GM10847 (cell line): ENCODE measurements around the gene DDAH1.

Source experiments
- POLR2A ChIP-seq: IDR thresholded peaks from 2 replicates; pipeline ENCODE4 v1.6.1; 2011; ENCODE audit not compliant: insufficient read length; ENCODE audit errors: extremely low read depth

Gene DDAH1

DNA sequence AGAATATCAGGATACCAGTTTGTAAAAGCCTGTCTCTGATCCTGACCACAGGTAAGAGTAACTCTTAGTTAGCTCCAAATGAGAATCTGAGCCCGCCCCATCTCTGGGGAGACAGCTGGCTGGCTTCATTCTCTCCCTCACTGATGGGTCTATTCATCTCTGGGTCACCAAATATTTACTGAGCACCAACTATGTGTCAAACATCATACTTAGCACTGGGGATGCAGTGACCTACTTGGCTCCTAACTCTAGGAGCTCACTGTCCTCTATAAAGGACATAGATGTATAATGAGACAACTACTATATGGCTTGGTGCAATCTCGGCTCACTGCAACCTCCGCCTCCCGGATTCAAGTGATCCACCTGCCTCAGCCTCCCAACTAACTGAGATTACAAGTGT lies 158.7 kb downstream of the DDAH1 start:
- TF ChIP-seq POLR2A, result no peak

GRCh38 chr1:85303440-85304162 lies 161.4 kb downstream of the DDAH1 start:
- no peak for TF ChIP-seq POLR2A

DNA sequence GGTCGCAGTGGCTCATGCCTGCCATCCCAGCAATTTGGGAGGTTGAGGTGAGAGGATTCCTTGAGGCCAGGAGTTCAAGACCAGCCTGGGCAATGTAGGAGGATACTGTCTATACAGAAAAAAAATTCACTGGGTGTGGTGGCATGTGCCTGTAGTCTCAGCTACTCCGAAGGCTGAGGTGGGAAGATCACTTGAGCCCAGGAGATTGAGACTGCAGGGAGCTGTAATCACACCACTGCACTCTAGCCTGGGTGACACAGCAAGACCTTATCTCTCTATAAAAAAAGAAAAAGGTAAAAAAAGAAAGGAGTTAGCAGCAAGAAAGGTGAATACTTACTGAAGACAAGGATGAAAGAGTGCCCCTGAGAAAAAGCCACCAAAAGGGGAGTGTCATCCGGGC lies 164.8 kb downstream of the DDAH1 start:
- TF ChIP-seq POLR2A, result no peak

- no peak for TF ChIP-seq POLR2A
These were observed 166.9 kb downstream of the DDAH1 start for GRCh38 chr1:85297855-85298629.

GRCh38 chr1:85297538-85297854 lies 167.5 kb downstream of the DDAH1 start:
- no peak for TF ChIP-seq POLR2A

DNA sequence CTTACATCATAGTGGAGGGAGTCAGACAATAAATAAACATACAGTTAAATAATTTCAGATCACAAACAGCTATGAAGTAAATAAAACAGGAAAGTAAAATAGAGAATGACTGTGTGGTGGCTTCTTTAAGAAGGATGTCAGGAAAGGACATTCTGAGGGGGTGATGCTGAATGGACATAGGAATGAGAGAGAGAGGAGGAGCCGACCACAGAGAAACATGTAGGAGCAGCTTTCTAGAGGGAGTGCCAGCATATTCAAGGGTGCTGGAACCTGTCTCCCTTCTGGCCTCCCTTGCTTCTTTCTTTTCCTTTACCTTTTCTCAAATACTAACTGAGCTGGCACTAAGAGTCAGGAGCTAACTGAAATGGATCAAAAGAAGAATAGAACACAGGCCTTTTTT lies 168.0 kb downstream of the DDAH1 start:
- TF ChIP-seq POLR2A, result no peak

- no peak for TF ChIP-seq POLR2A
These were observed 169.3 kb downstream of the DDAH1 start for GRCh38 chr1:85295654-85296053.

DNA sequence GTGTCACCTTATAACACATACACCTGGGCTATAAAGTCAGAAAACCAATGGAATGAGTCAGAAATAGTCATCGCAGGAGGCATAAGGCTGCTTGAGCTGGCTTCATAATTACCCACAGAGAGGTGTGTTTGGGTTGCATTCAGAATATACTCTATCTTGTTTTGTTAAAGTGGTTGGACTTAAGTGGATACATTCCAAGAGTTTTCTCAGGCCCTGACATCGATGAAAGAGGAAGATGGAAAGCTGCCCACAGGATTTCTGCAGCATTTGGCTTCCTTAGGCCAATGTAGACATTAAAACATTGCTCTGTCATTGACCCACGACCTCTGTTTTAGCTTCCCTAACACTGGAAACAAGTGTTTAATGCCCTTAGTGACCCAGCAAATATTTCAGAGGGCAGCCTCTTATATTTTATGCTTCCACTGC lies 169.9 kb downstream of the DDAH1 start:
- no peak for TF ChIP-seq POLR2A

DNA sequence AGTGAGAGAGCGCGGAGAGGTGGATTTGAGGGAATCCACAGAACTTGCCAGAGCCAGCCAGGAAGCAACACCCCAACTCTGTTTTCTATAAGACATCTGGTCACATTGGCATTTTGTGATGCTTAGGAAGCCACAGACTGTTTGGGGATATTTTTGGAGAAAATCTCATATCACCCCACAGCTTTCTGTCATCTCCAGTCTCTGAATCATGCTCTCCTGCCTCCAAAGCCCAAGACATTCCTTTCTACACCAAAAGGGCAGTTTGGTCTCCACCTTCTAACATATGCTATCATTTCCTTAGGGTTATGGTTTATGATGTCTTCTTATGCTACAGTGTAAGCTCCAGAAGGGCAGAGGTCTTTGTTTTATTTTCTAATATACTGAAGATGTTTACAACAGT lies 174.1 kb downstream of the DDAH1 start:
- no peak for TF ChIP-seq POLR2A

DNA sequence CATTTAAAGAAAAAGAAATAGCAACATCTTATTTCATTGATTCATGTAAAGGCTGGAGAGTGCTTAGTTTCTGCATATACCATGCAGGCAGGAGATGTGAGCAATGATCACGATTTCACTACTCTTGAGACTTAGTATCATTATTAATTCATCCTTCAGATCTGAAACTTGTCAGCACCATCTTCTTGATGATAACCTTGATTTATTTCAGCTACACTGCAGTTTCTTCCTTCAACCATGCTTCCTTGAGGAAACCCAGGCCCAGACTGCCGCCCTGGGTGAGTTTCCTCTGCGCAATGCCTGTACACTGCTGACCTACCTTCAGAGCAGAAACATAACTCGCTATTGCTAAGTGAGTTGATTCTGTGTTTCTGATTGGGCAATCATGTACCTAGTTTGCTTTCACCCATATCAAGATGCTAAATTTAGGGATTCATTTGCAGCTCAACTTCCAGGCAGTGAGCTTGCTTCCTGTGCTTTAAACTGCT lies 175.1 kb downstream of the DDAH1 start:
- no peak for TF ChIP-seq POLR2A

DNA sequence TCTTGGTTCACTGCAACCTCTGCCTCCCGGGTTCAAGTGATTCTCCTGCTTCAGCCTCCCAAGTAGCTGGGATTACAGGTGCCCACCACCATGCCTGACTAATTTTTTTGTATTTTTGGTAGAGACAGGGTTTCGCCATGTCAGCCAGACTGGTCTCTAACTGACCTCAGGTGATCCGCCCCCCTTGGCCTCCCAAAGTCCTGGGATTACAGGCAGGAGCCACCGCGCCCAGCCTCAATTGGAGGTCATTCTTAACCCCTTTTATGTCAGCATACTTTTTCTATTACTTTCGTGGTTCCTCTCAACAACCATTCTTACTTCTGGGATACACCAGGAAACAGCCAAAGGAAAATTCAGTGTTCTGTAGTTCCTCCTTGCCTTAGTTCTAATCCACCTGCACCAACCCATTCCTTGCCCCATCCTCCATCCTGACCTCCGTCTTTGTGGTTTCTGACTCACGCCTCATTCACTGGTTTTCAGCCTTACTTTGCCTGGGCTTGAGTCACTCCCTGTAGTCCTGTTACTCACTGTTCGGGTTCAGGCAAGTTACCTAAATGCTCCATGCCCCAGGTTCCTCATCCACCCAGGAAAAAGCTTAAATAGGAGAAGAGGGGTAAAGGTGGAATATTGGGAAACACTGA lies 175.6 kb downstream of the DDAH1 start:
- TF ChIP-seq POLR2A, result no peak

DNA sequence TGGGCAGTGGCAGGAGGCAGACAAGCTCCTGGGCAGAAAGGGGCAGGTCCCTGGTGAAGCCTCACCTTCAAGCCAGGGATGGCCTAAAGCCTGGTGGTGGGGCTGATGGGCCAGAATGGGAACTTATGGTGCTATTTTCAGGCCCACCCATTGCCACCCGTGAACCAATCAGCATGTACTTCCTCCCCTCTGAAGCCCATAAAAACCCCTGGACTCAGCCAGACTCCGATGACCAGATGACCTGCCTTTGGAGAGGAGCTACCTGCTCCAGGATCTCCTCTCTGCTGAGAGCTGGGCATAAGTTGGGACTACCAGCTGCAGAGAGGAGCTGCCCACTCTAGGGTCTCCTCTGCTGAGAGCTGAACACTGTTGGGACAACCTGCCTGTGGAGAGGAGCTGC lies 180.8 kb downstream of the DDAH1 start:
- TF ChIP-seq POLR2A, result no peak

GRCh38 chr1:85283475-85284199 lies 181.3 kb downstream of the DDAH1 start:
- TF ChIP-seq POLR2A, result no peak

DNA sequence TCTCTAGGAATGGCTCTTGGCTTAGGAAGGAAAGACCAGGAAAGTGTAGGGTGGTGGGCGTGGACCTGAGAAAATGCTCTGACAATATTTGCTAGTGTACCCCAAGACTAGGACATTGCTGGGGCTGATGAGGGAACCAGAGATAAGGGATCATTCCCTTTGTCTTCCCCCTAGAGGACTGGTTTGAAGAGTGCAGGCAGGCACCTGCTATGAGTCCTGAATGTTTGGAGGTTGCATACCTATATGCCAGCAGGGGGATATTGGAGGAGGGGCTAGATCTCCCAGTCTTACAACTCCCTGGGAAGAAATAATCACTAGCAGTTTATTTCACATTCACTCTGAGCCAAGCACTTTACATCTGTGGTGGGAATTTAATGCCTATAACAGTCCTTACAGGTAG lies 182.5 kb downstream of the DDAH1 start:
- no peak for TF ChIP-seq POLR2A

DNA sequence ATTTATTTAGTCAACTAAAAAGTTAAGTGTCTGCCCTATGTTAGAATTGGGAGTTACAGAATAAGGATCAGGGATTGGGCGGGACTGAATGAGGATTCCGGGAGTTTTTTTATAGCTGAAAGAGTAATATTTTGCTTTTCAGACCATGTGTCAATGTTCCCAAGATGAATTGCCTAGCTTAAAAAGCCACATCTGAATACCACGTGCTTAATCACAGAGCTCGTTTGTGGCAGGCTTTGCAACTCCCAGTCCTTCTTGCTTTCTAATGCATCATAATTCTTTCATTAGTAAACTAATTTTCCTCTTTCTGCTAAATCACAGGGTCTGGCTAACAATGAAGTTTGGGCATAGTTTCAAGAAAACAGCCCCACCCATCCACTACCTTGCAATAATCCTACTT lies 184.3 kb downstream of the DDAH1 start:
- no peak for TF ChIP-seq POLR2A

DNA sequence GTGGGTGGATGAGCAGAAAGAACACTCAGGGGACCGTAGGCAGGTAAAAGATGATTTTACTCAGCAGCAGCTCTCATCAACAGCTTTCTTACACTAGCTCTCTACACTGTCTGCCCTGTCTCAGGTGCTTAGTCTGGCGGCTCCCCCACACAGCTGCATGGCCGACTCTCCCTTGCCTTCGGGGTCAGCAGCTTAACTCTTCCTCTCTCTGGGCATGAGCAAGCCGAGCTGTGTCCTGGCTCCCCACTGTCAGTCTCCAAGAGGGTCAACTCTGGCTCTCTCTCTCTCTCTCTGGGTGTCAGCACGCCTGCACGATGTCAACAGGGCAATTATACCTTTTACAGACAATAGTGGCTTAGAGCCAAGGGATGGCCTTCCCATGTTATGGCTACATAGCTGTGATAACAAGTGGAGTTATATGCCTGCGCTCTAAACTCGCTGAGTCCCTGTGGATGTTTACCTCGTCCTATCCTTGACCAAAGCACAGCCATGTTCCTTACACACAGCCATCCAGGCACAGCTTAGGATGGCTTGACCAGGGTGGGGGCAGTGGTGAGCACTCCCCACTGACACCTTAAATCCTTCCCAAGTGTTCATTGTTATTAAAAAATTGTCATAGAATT lies 185.4 kb downstream of the DDAH1 start:
- no peak for TF ChIP-seq POLR2A

DNA sequence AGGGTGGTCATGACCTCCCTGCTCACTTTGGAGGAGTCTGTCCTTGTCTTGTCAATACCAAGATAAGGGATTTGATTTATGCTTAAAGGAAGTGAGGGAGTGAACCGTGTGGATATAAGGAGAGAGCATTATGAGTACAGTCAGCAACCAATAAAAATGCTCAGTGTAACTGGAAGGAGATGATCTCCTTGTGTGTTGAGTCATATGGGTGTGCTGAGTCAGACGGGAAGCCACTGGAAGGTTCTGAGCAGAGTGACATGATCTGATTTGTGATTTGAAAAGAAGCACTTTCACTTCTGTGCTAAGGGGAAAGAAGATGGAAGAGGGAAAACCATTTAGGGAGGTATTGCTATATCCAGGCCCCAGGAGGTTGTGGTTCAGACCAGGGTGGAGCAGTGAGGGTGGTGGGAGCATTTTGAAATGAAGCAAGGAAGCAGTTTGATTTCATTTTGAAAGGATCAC lies 186.1 kb downstream of the DDAH1 start:
- TF ChIP-seq POLR2A, result no peak
